Ishikawa (cell line): ENCODE data around the gene ZNF74.

Source experiments
- CEBPB ChIP-seq: IDR thresholded peaks from 2 replicates; pipeline ENCODE4 v1.6.1; 2012
- CREB1 ChIP-seq: IDR thresholded peaks from 2 replicates; pipeline ENCODE4 v1.6.1; 2012; ENCODE audit warnings: low read depth
- EGR1 ChIP-seq: IDR thresholded peaks from 2 replicates; pipeline ENCODE4 v1.6.1; 2012
- EP300 ChIP-seq: IDR thresholded peaks from 2 replicates; pipeline ENCODE4 v1.6.1; 2012; ENCODE audit warnings: borderline replicate concordance
- FOXM1 ChIP-seq: IDR thresholded peaks from 2 replicates; pipeline ENCODE4 v1.6.1; 2012; ENCODE audit warnings: low read depth, borderline replicate concordance
- NFIC ChIP-seq: IDR thresholded peaks from 2 replicates; pipeline ENCODE4 v1.6.1; 2012
- RAD21 ChIP-seq: IDR thresholded peaks from 2 replicates; pipeline ENCODE4 v1.6.1; 2012; ENCODE audit warnings: low read depth
- TAF1 ChIP-seq: IDR thresholded peaks from 2 replicates; pipeline ENCODE4 v1.6.1; 2012; ENCODE audit warnings: low read depth, mild to moderate bottlenecking
- TCF12 ChIP-seq: IDR thresholded peaks from 2 replicates; pipeline ENCODE4 v1.6.1; 2012; ENCODE audit warnings: low read depth
- TEAD4 ChIP-seq: IDR thresholded peaks from 2 replicates; pipeline ENCODE4 v1.6.1; 2012
- USF1 ChIP-seq: IDR thresholded peaks from 2 replicates; pipeline ENCODE4 v1.6.1; 2012
- YY1 ChIP-seq: IDR thresholded peaks from 2 replicates; pipeline ENCODE4 v1.6.1; 2012; ENCODE audit warnings: low read depth
- ZBTB7A ChIP-seq: IDR thresholded peaks from 2 replicates; pipeline ENCODE4 v1.6.1; 2012; ENCODE audit warnings: low read depth
- TF ChIP-seq, protein P1 (sequence below): IDR thresholded peaks from 2 replicates; pipeline ENCODE4 v1.6.1; 2012
- TF ChIP-seq, protein P2 (sequence below): IDR thresholded peaks from 2 replicates; pipeline ENCODE4 v1.6.1; 2012; ENCODE audit warnings: low read depth, mild to moderate bottlenecking

ZNF74 gene

GRCh38 chr22:20433686-20434241 lies 39.8 kb downstream of the ZNF74 start:
- TF ChIP-seq USF1: no peak
- no peak for TF ChIP-seq TCF12
- TF ChIP-seq EP300: no peak
- no peak for TF ChIP-seq CREB1
- TF ChIP-seq CEBPB: no peak
- TF ChIP-seq TEAD4: no peak

DNA sequence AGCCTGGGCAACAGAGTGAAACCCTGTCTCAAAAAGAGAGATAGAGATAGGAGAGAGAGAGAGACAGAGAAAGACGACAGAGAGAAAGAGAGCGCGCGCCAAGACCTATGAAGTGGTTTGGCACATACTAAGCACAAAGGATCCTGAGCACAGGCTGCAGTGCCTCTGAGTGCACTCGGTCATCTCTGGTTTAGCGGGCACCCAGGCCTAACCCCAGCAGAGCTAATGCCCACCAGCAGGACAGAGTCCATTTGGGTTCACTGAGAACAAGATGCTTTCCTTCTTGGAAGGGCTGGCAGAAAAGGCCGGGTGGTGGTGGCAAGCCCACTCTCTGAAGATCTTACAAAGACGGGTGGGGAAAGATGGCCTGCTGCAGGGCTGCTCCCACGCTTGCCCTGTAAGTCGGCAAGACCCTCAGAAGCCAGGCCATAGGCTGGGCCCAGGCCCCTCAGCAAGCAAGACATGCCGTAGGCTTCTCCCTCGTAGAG lies 40.4 kb downstream of the ZNF74 start:
- TF ChIP-seq TAF1 (no peak), CEBPB (no peak), NFIC (no peak), TEAD4 (no peak), EGR1 (no peak), USF1 (no peak), CREB1 (no peak), YY1 (no peak), TCF12 (no peak), ZBTB7A (no peak), EP300 (no peak), FOXM1 (no peak), RAD21 (no peak)
- TF ChIP-seq, protein P1, sequence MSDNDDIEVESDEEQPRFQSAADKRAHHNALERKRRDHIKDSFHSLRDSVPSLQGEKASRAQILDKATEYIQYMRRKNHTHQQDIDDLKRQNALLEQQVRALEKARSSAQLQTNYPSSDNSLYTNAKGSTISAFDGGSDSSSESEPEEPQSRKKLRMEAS: no peak
- TF ChIP-seq, protein P2, sequence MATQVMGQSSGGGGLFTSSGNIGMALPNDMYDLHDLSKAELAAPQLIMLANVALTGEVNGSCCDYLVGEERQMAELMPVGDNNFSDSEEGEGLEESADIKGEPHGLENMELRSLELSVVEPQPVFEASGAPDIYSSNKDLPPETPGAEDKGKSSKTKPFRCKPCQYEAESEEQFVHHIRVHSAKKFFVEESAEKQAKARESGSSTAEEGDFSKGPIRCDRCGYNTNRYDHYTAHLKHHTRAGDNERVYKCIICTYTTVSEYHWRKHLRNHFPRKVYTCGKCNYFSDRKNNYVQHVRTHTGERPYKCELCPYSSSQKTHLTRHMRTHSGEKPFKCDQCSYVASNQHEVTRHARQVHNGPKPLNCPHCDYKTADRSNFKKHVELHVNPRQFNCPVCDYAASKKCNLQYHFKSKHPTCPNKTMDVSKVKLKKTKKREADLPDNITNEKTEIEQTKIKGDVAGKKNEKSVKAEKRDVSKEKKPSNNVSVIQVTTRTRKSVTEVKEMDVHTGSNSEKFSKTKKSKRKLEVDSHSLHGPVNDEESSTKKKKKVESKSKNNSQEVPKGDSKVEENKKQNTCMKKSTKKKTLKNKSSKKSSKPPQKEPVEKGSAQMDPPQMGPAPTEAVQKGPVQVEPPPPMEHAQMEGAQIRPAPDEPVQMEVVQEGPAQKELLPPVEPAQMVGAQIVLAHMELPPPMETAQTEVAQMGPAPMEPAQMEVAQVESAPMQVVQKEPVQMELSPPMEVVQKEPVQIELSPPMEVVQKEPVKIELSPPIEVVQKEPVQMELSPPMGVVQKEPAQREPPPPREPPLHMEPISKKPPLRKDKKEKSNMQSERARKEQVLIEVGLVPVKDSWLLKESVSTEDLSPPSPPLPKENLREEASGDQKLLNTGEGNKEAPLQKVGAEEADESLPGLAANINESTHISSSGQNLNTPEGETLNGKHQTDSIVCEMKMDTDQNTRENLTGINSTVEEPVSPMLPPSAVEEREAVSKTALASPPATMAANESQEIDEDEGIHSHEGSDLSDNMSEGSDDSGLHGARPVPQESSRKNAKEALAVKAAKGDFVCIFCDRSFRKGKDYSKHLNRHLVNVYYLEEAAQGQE: no peak

DNA sequence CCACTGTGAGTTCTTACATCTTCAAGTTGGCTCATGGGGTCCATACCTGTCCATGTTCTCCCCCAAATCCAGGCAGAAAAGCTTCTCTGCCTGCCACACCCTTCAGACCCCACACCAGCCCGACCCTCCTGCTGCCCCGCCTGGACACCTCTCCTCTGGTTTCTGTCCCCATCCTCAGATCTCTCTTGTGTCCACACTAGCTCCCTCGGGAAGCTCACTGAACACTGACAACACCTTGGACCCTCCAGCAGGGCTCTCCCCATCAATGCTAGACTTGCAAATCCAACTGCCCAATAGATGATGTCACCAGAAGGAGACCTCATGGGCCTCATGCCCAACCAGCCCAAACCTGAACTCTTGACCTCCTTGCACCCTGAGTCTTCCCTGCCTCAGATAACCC lies 40.8 kb downstream of the ZNF74 start:
- TF ChIP-seq FOXM1: no peak
- TF ChIP-seq ZBTB7A: no peak
- TF ChIP-seq, protein P2: no peak
- TF ChIP-seq EP300: no peak
- no peak for TF ChIP-seq USF1
- TF ChIP-seq CREB1: no peak
- no peak for TF ChIP-seq CEBPB
- TF ChIP-seq RAD21: no peak
- no peak for TF ChIP-seq YY1
- TF ChIP-seq, protein P1: no peak
- no peak for TF ChIP-seq TAF1
- no peak for TF ChIP-seq NFIC
- TF ChIP-seq EGR1: no peak

DNA sequence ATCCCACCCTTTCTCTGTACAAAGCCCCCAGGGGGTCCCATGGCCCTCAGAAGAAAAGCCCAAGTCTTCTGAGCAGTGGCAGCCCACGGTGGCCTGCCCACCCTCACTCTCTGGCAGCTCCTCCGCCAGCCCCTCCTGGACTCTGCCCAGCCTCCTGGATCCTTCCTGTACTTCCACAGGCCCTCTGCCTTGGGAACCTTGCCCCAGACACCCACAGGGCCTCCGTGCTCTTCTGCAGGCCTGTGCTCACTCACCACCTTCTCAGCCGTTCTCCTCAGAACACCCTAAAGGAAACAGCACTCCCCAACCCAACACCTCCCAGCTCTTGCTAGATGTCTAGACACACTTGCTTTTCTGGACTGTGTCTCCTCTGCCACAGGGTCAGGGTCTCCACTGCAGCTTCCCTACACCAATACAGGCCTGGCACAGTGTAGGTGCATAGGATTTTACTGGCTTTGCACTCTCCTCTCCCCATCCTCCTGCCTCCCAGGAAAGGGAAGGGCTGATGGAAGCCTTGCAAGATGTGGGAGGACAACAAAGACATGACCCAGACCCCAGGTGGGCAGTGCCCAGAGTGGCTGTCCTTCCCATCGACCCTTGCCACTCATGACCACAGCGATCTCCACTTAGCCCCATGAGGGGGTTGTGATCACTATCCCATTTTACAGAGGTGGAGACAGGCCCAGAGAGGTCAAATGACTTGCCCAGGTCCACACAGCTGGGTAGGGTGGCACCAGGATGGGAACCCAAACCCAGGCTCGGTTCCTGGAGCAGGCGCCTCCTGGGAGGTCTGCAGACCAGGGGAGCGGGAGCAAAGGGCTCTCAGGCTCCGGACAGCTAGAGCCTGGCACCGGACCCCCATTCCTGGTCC lies 41.7 kb downstream of the ZNF74 start:
- TF ChIP-seq TEAD4 (no peak), FOXM1 (no peak), RAD21 (no peak), CEBPB (no peak), ZBTB7A (no peak), YY1 (no peak), CREB1 (no peak), EP300 (no peak), TAF1 (no peak), NFIC (no peak), USF1 (no peak), TCF12 (no peak), EGR1 (no peak)
- TF ChIP-seq, protein P1: no peak
- TF ChIP-seq, protein P2: no peak
